ENCODE results near the gene PITX3. TPM values are rescaled to one million over a fixed set of nuclear protein-coding genes. Genes with fewer than 3 reads are reported as not detected.
A peak's percentile ranks its signal among the peaks of the same experiment; 100 is the strongest.
"Not testable (repeated sequence)": the region's sequence is repeated elsewhere in the genome, so short reads cannot be mapped to it uniquely, and the experiment has no call there.

The PITX3 gene
- polyA plus RNA-seq, 1 experiment = not detected

GRCh38 chr10:102254426-102254825, 13.1 kb upstream of the PITX3 start:
- CTCF ChIA-PET = interaction anchor here (1.3 to 2.4 kb wide), 2 partner anchors 24 to 93 kb away, joined by 3 to 15 read pairs; no protein-coding TSS in a partner anchor
- POLR2A ChIA-PET = no interaction called here
- H3K4me3 ChIP-seq (ENCODE audit: low read depth, low read length) = no peak overlapping the region
- H3K36me3 ChIP-seq (ENCODE audit: control insufficient read depth, insufficient read depth, low read length) = no peaks in the 10 kb centered on the region; the same call in 1 of the 2 replicates
- H3K27me3 ChIP-seq (ENCODE audit: control insufficient read depth, insufficient read depth, low read length) = no peaks in the 10 kb centered on the region
- no peak for DNase-seq (ENCODE audit: low read depth)
- no peak for TF ChIP-seq CTCF (IDR thresholded peaks at IDR 0.05; ENCODE audit: insufficient read depth, low read depth, low read length)

- CTCF ChIA-PET = interaction anchor here (0.9 to 2.4 kb wide), 4 partner anchors 10 to 147 kb away, joined by 3 to 15 read pairs (median 5); no protein-coding TSS in a partner anchor
- H3K27me3 ChIP-seq (ENCODE audit: control insufficient read depth, insufficient read depth, low read length); H3K36me3 ChIP-seq (ENCODE audit: control insufficient read depth, insufficient read depth, low read length); DNase-seq (ENCODE audit: low read depth); H3K4me3 ChIP-seq (ENCODE audit: low read depth, low read length); POLR2A ChIA-PET: not testable (repeated sequence)
These were observed 11.2 kb upstream of the PITX3 start for GRCh38 chr10:102252508-102252907.

GRCh38 chr10:102247734-102248133, 6.4 kb upstream of the PITX3 start:
- H3K4me3 ChIP-seq (ENCODE audit: low read depth, low read length) = no peak overlapping the region
- H3K36me3 ChIP-seq (ENCODE audit: control insufficient read depth, insufficient read depth, low read length) = 0 out of 2 replicates have a peak, but pooled peaks cover 2% of the 10 kb centered on the region
- no peaks in the 10 kb centered on the region for H3K27me3 ChIP-seq (ENCODE audit: control insufficient read depth, insufficient read depth, low read length)
- POLR2A ChIA-PET = no interaction called here
- CTCF ChIA-PET = interaction anchor here (0.7 to 3.0 kb wide), 5 partner anchors 15 to 104 kb away, joined by 3 to 14 read pairs (median 5); no protein-coding TSS in a partner anchor
- no peak for DNase-seq (ENCODE audit: low read depth)
- TF ChIP-seq CTCF (IDR thresholded peaks at IDR 0.05; ENCODE audit: insufficient read depth, low read depth, low read length) = no peak

GRCh38 chr10:102246261-102246660, 4.9 kb upstream of the PITX3 start:
- Histone ChIP-seq H3K4me3 (ENCODE audit: low read depth, low read length) (peak overlapping the region; percentile 96), H3K36me3 (ENCODE audit: control insufficient read depth, insufficient read depth, low read length) (0 out of 2 replicates have a peak, but pooled peaks cover 2% of the 10 kb centered on the region), H3K27me3 (ENCODE audit: control insufficient read depth, insufficient read depth, low read length) (no peaks in the 10 kb centered on the region)
- CTCF ChIA-PET = interaction anchor here (1.1 kb wide), 2 partner anchors 14 to 106 kb away, joined by 3 to 4 read pairs; no protein-coding TSS in a partner anchor
- no peak for TF ChIP-seq CTCF (IDR thresholded peaks at IDR 0.05; ENCODE audit: insufficient read depth, low read depth, low read length)
- no peak for DNase-seq (ENCODE audit: low read depth)
- POLR2A ChIA-PET = no interaction called here

- POLR2A ChIA-PET = interaction anchor here (0.6 to 0.7 kb wide), 2 partner anchors 15 to 172 kb away, joined by 3 read pairs; no protein-coding TSS in a partner anchor
- CTCF ChIA-PET = interaction anchor here (0.6 to 3.0 kb wide), 5 partner anchors 15 to 716 kb away, joined by 3 to 31 read pairs (median 3); no protein-coding TSS in a partner anchor
- Histone ChIP-seq H3K36me3 (ENCODE audit: control insufficient read depth, insufficient read depth, low read length) (0 out of 2 replicates have a peak, but pooled peaks cover 2% of the 10 kb centered on the region), H3K4me3 (ENCODE audit: low read depth, low read length) (peak overlapping the region; percentile 96), H3K27me3 (ENCODE audit: control insufficient read depth, insufficient read depth, low read length) (peaks cover under 1% of the 10 kb centered on the region)
- TF ChIP-seq CTCF (IDR thresholded peaks at IDR 0.05; ENCODE audit: insufficient read depth, low read depth, low read length) = no peak
- no peak for DNase-seq (ENCODE audit: low read depth)
These were observed 4.6 kb upstream of the PITX3 start for GRCh38 chr10:102245932-102246251.

All from BJ (cell line).